Osteocyte (in vitro differentiated cells): ENCODE data around the gene SPAG17. TPM values are rescaled to one million over a fixed set of nuclear protein-coding genes. Genes with fewer than 3 reads are reported as not detected.

Experiments used
- DNase-seq: peaks from one replicate; pipeline ENCODE4 v3.0.0; 2021; ENCODE audit warnings: mixed read lengths; ENCODE audit not compliant: unreplicated experiment; ENCODE audit errors: extremely low spot score
- H3K27ac Mint-ChIP-seq: one replicate; pipeline ENCODE4 v1.8.0; 2021; ENCODE audit warnings: mild to moderate bottlenecking, mixed read lengths; ENCODE audit not compliant: unreplicated experiment
- H3K27me3 Mint-ChIP-seq: one replicate; pipeline ENCODE4 v1.8.0; 2021; ENCODE audit warnings: mixed read lengths; ENCODE audit not compliant: unreplicated experiment
- H3K36me3 Mint-ChIP-seq: one replicate; pipeline ENCODE4 v1.8.0; 2021; ENCODE audit warnings: mixed read lengths; ENCODE audit not compliant: unreplicated experiment
- H3K4me1 Mint-ChIP-seq: one replicate; pipeline ENCODE4 v1.8.0; 2021; ENCODE audit warnings: mixed read lengths; ENCODE audit not compliant: unreplicated experiment
- H3K4me3 Mint-ChIP-seq: one replicate; pipeline ENCODE4 v1.8.0; 2021; ENCODE audit warnings: mild to moderate bottlenecking, moderate library complexity, mixed read lengths; ENCODE audit not compliant: unreplicated experiment
- H3K9me3 Mint-ChIP-seq: one replicate; pipeline ENCODE4 v1.8.0; 2021; ENCODE audit warnings: mixed read lengths; ENCODE audit not compliant: unreplicated experiment
- CTCF ChIP-seq: fragments of 200-600 bp; sonication (generic); IDR thresholded peaks from 2 replicates; pipeline ENCODE4 v1.5.0; 2021; ENCODE audit warnings: antibody characterized with exemption, mild to moderate bottlenecking, moderate library complexity
- total RNA-seq: library from RNA; stranded (reverse); gene quantifications from 2 replicates; pipeline ENCODE4 v1.2.1, GENCODE V29; 2021

Gene SPAG17
- total RNA-seq, 1 donor from 2014 or later: not detected

- Mint-ChIP-seq H3K27me3 (no peaks in the 10 kb centered on the region), H3K27ac (no peak overlapping the region), H3K4me1 (peaks cover 5% of the 10 kb centered on the region), H3K9me3 (no peaks in the 10 kb centered on the region), H3K36me3 (peaks cover 48% of the 10 kb centered on the region), H3K4me3 (no peak overlapping the region)
- no peak for TF ChIP-seq CTCF
- no peak for DNase-seq
Observed at GRCh38 chr1:117959364-117959763, 225.7 kb downstream of the SPAG17 start.

- Mint-ChIP-seq H3K36me3 (peaks cover 69% of the 10 kb centered on the region), H3K9me3 (no peaks in the 10 kb centered on the region), H3K27ac (no peak overlapping the region), H3K4me3 (no peak overlapping the region), H3K4me1 (no peaks in the 10 kb centered on the region), H3K27me3 (no peaks in the 10 kb centered on the region)
- DNase-seq: no peak
- TF ChIP-seq CTCF: no peak
Observed at GRCh38 chr1:117952386-117952785, 232.6 kb downstream of the SPAG17 start.

- Mint-ChIP-seq H3K36me3 (peaks cover 68% of the 10 kb centered on the region), H3K27ac (no peak overlapping the region), H3K9me3 (no peaks in the 10 kb centered on the region), H3K4me3 (no peak overlapping the region), H3K27me3 (no peaks in the 10 kb centered on the region), H3K4me1 (no peaks in the 10 kb centered on the region)
- no peak for DNase-seq
- TF ChIP-seq CTCF: no peak
Observed at GRCh38 chr1:117942293-117942692, 242.7 kb downstream of the SPAG17 start.

GRCh38 chr1:117933769-117934168, 251.3 kb downstream of the SPAG17 start:
- H3K36me3 Mint-ChIP-seq: peaks cover 23% of the 10 kb centered on the region
- H3K27me3 Mint-ChIP-seq: no peaks in the 10 kb centered on the region
- TF ChIP-seq CTCF: no peak
- H3K4me3 Mint-ChIP-seq: no peak overlapping the region
- DNase-seq: no peak
- H3K9me3 Mint-ChIP-seq: no peaks in the 10 kb centered on the region
- H3K27ac Mint-ChIP-seq: no peak overlapping the region
- peaks cover 15% of the 10 kb centered on the region for H3K4me1 Mint-ChIP-seq

GRCh38 chr1:117932576-117932975, 252.5 kb downstream of the SPAG17 start:
- Mint-ChIP-seq H3K4me3 (no peak overlapping the region), H3K27me3 (no peaks in the 10 kb centered on the region), H3K9me3 (no peaks in the 10 kb centered on the region), H3K36me3 (peaks cover 11% of the 10 kb centered on the region), H3K27ac (no peak overlapping the region), H3K4me1 (peaks cover 24% of the 10 kb centered on the region)
- no peak for DNase-seq
- TF ChIP-seq CTCF: no peak
